HepG2 (cell line): ENCODE data around the gene ZNF674. TPM values are rescaled to one million over a fixed set of nuclear protein-coding genes. Genes with fewer than 3 reads are reported as not detected.

Source experiments
- ATAC-seq: fragments of 200-7000 bp; cut with Tn5 transposase; 3 replicates; pipeline ENCODE4 v1.9.1; 2020; ENCODE audit warnings: mild to moderate bottlenecking, moderate library complexity
- BruUV-seq: library from RNA; stranded (reverse); fragments of 400-500 nt; replicated peaks from 2 replicates; lab custom pipeline; 2021; lab: Mats Ljungman, UMichigan
- CTCF ChIA-PET: fragments of 300-600 bp; formaldehyde crosslinking; extraction: SDS; loops from one replicate; lab custom pipeline; 2021; ENCODE audit warnings: low total read pairs, inconsistent platforms, low intra/inter-chr PET ratio; lab: Yijun Ruan, JAX
- POLR2A ChIA-PET: fragments of 350-600 bp; sonication (Branson Sonifier 250); formaldehyde crosslinking; loops from one replicate; lab custom pipeline; 2020; ENCODE audit warnings: antibody characterized with exemption, inconsistent platforms; lab: Yijun Ruan, JAX
- DNase-seq: peaks from one replicate; pipeline ENCODE4 v3.0.0-alpha.2; 2015; ENCODE audit warnings: low spot score
- FAIRE-seq: peaks from 3 replicates; lab custom pipeline; 2011; peaks lifted over from hg19 to GRCh38; lab: Jason Lieb, UNC
- H2AFZ ChIP-seq: one replicate; pipeline ENCODE4 v1.6.1; 2011; ENCODE audit warnings: low read length, inconsistent platforms
- H3K27ac ChIP-seq: fragments of 300-600 bp; 3 replicates; pipeline ENCODE4 v1.8.0; 2011; ENCODE audit warnings: mixed run types, mild to moderate bottlenecking, mixed read lengths, low read length, inconsistent platforms; ENCODE audit not compliant: insufficient read depth; ENCODE audit errors: extremely low read length
- H3K27me3 ChIP-seq, 2 experiments: fragments of 200-600 bp in 1 of 2; 2 replicates in 1 of 2; 3 replicates in 1 of 2; pipeline versions ENCODE4 v1.6.0 to v1.8.0; 2011; ENCODE audit warnings: low read length in 2 of 2, mild to moderate bottlenecking in 2 of 2, moderate library complexity in 2 of 2, inconsistent platforms in 1 of 2; ENCODE audit not compliant: insufficient read depth in 2 of 2, control insufficient read depth in 1 of 2
- H3K36me3 ChIP-seq, 2 experiments: fragments of 200-600 bp in 1 of 2; replicated peaks in 1 of 2; 2 replicates in 1 of 2; 3 replicates in 1 of 2; pipeline versions ENCODE4 v1.5.1 to v1.8.0; 2011; ENCODE audit warnings: low read length in 2 of 2, inconsistent platforms in 1 of 2; ENCODE audit not compliant: insufficient read depth in 2 of 2, control insufficient read depth in 1 of 2
- H3K4me1 ChIP-seq: 2 replicates; pipeline ENCODE4 v1.5.1; 2012; ENCODE audit warnings: low read length, inconsistent platforms; ENCODE audit not compliant: insufficient read depth
- H3K4me2 ChIP-seq: 2 replicates; pipeline ENCODE4 v1.6.0; 2011; ENCODE audit warnings: low read depth, low read length, inconsistent platforms
- H3K4me3 ChIP-seq, 3 experiments: fragments of 200-600 bp in 1 of 3; sonication (generic), shearing (Covaris generic) in 1 of 3; replicated peaks in 1 of 3; 2 replicates each; pipeline ENCODE4 v1.5.1; 2011 to 2016; ENCODE audit warnings: low read length in 3 of 3, inconsistent platforms in 2 of 3, low read depth in 2 of 3, mild to moderate bottlenecking in 2 of 3, control low read depth in 1 of 3, mixed read lengths in 1 of 3; ENCODE audit not compliant: insufficient read depth in 1 of 3
- H3K79me2 ChIP-seq: one replicate; pipeline ENCODE4 v1.6.1; 2011; ENCODE audit warnings: low read length, inconsistent platforms; ENCODE audit not compliant: insufficient read depth
- H3K9ac ChIP-seq: 2 replicates; pipeline ENCODE4 v1.6.0; 2011; ENCODE audit warnings: mild to moderate bottlenecking, low read depth, low read length, inconsistent platforms; ENCODE audit not compliant: insufficient read depth
- H3K9me3 ChIP-seq: 2 replicates; pipeline ENCODE4 v1.5.1; 2012; ENCODE audit warnings: mild to moderate bottlenecking, low read length
- H4K20me1 ChIP-seq: 2 replicates; pipeline ENCODE4 v1.6.0; 2011; ENCODE audit warnings: inconsistent platforms, mild to moderate bottlenecking, low read length, moderate library complexity; ENCODE audit not compliant: insufficient read depth
- ATM ChIP-seq: fragments of 450-650 bp; IDR thresholded peaks from 2 replicates; pipeline ENCODE4 v1.7.1; 2017; ENCODE audit warnings: mild to moderate bottlenecking, borderline replicate concordance
- DR1 ChIP-seq: sonication (generic); formaldehyde crosslinking; IDR thresholded peaks from 2 replicates; pipeline ENCODE4 v1.8.0; 2021; ENCODE audit warnings: mild to moderate bottlenecking, missing genetic modification reagents, inconsistent platforms
- HNF4G ChIP-seq, 2 experiments: sonication (generic) in 1 of 2; formaldehyde crosslinking in 1 of 2; IDR thresholded peaks; 2 replicates each; pipeline versions ENCODE4 v1.4.0 to v1.6.1; 2011 to 2020; ENCODE audit warnings: borderline replicate concordance in 2 of 2, low read depth in 2 of 2, mild to moderate bottlenecking in 2 of 2, low read length in 1 of 2, missing genetic modification reagents in 1 of 2, moderate library complexity in 1 of 2
- IKZF1 ChIP-seq: fragments of 450-650 bp; IDR thresholded peaks from 2 replicates; pipeline ENCODE4 v1.7.1; 2016
- IRF9 ChIP-seq: sonication (generic); formaldehyde crosslinking; IDR thresholded peaks from 2 replicates; pipeline ENCODE4 v1.8.0; 2022; ENCODE audit warnings: missing genetic modification reagents, mild to moderate bottlenecking, borderline replicate concordance
- PPARG ChIP-seq: conservative IDR thresholded peaks from 2 replicates; pipeline ENCODE4 v1.6.1; 2016; ENCODE audit warnings: missing biosample characterization, missing genetic modification reagents
- RXRA ChIP-seq: sonication (generic); formaldehyde crosslinking; IDR thresholded peaks from 2 replicates; pipeline ENCODE4 v1.5.1; 2020; ENCODE audit warnings: missing genetic modification reagents
- SMYD3 ChIP-seq: sonication (generic); formaldehyde crosslinking; IDR thresholded peaks from 2 replicates; pipeline ENCODE4 v1.8.1; 2023; ENCODE audit warnings: mild to moderate bottlenecking, missing genetic modification reagents
- SP140L ChIP-seq: sonication (generic); formaldehyde crosslinking; IDR thresholded peaks from 2 replicates; pipeline ENCODE4 v1.4.0; 2020; ENCODE audit warnings: missing genetic modification reagents, borderline replicate concordance
- SP2 ChIP-seq: sonication (generic); formaldehyde crosslinking; IDR thresholded peaks from 2 replicates; pipeline ENCODE4 v1.5.1; 2020; ENCODE audit warnings: mild to moderate bottlenecking, missing genetic modification reagents
- SSRP1 ChIP-seq: IDR thresholded peaks from 2 replicates; pipeline ENCODE4 v1.6.1; 2016; ENCODE audit warnings: control low read depth
- ZFX ChIP-seq: sonication (generic); formaldehyde crosslinking; IDR thresholded peaks from 2 replicates; pipeline ENCODE4 v1.4.0; 2020; ENCODE audit warnings: mild to moderate bottlenecking, low read depth, missing genetic modification reagents, moderate library complexity
- ZNF232 ChIP-seq: sonication (generic); formaldehyde crosslinking; IDR thresholded peaks from 2 replicates; pipeline ENCODE4 v1.4.0; 2020; ENCODE audit warnings: missing genetic modification reagents, borderline replicate concordance
- ZNF33B ChIP-seq: sonication (generic); formaldehyde crosslinking; IDR thresholded peaks from 2 replicates; pipeline ENCODE4 v1.5.1; 2020; ENCODE audit warnings: mild to moderate bottlenecking, missing genetic modification reagents
- WGBS: methylation state at CpG from one replicate; pipeline ENCODE4 v1.1.6; 2017; ENCODE audit warnings: low lambda C conversion rate; 5-methylcytosine and 5-hydroxymethylcytosine counted together
- in situ Hi-C: cut with HindIII; loops from 2 replicates; pipeline ENCODE4 v1.10.0; 2017; ENCODE audit warnings: low pct_unique_long_range_greater_than_20kb; ENCODE audit not compliant: extremely low pct_ligation_motif_present
- intact Hi-C: fragments of 100-400 bp; cut with micrococcal nuclease; formaldehyde crosslinking; loops from one replicate; pipeline ENCODE4 v1.10.0; 2022; ENCODE audit not compliant: unreplicated experiment
- polyA plus RNA-seq, 8 experiments: library from polyadenylated mRNA; depleted of rRNA in 3 of 8; stranded (reverse) in 7 of 8; unstranded in 1 of 8; fragments of >200 nt; fragmentation: Illumina TruSeq in 4 of 8; extraction: Trizol in 4 of 8; gene quantifications; 2 replicates each; pipeline versions ENCODE4 v1.2.1 to v1.2.3, GENCODE V29; 2011 to 2016; ENCODE audit warnings: low read depth in 4 of 8, missing spikeins in 1 of 8, mixed read lengths in 1 of 8; ENCODE audit not compliant: insufficient read depth in 1 of 8
- total RNA-seq, 5 experiments: library from RNA; depleted of rRNA; stranded (reverse); fragments of >200 nt; fragmentation: Illumina TruSeq; extraction: Trizol; gene quantifications; 2 replicates each; pipeline ENCODE4 v1.2.3, GENCODE V29; 2016; ENCODE audit warnings: low read depth in 1 of 5
- TF ChIP-seq, protein P1 (sequence below): sonication (generic); formaldehyde crosslinking; IDR thresholded peaks from 2 replicates; pipeline ENCODE4 v1.4.0; 2020; ENCODE audit warnings: missing genetic modification reagents

ZNF674 gene
- total and polyA plus RNA-seq, 2 of the 13 experiments (the other 11 are each of a cell fraction or from before 2014, with no cell fraction given): 2.9 to 3.5 TPM

DNA sequence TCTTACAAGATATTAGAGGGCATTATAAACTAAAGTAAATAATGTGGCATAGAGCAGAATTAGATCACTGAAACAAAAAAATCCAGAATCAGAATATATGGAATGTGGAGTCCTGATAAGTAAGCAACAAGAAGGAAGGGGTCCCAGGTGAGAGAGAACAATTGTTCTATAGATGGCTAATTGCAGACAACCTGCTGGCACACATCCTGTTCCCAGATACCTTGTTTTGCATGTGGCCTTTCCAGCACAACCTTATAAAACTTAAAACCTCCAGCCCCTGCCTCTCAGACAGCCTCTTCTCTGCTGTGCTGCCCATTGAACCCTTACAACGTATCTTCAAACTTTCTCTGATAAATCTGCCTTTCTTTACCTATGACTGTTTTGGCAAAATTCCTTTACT lies 4.7 kb upstream of the ZNF674 start:
- BruUV-seq: no TSS peak
- H3K4me3 ChIP-seq: no peak overlapping the region
- WGBS: 100% methylated on average over 1 of the region's 1 CpG
- no peak for TF ChIP-seq ZFX (CRISPR knock-in tag)
- TF ChIP-seq ZNF33B (CRISPR knock-in tag): no peak
- no peak for TF ChIP-seq SMYD3
- TF ChIP-seq IRF9 (CRISPR knock-in tag): no peak
- TF ChIP-seq RXRA (CRISPR knock-in tag): no peak
- no peak for TF ChIP-seq SP2 (CRISPR knock-in tag)
- no peak for TF ChIP-seq DR1 (CRISPR knock-in tag)
- TF ChIP-seq, protein P1, sequence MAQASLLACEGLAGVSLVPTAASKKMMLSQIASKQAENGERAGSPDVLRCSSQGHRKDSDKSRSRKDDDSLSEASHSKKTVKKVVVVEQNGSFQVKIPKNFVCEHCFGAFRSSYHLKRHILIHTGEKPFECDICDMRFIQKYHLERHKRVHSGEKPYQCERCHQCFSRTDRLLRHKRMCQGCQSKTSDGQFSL (CRISPR knock-in tag): no peak
- no peak for TF ChIP-seq SP140L (CRISPR knock-in tag)
- no peak for TF ChIP-seq HNF4G (IDR thresholded peaks at IDR 0.05; ENCODE audit: borderline replicate concordance, low read depth, low read length)
- TF ChIP-seq HNF4G (CRISPR knock-in tag; IDR thresholded peaks at IDR 0.05; ENCODE audit: borderline replicate concordance, low read depth): no peak
- no peak for TF ChIP-seq ZNF232 (CRISPR knock-in tag)
- TF ChIP-seq PPARG (CRISPR knock-in tag): no peak
- TF ChIP-seq ATM: no peak
- TF ChIP-seq IKZF1: no peak
- TF ChIP-seq SSRP1 (CRISPR knock-in tag): no peak
- TF ChIP-seq, all 625 proteins: peak for 0
- peaks cover 29% of the 10 kb centered on the region for H3K79me2 ChIP-seq
- POLR2A ChIA-PET: no interaction called here
- CTCF ChIA-PET: no interaction called here
- H3K27me3 ChIP-seq: no peaks in the 10 kb centered on the region; a peak in 1 of 5 replicates
- in situ Hi-C loops (no loop called here), intact Hi-C loops (no loop called here)
- no peak overlapping the region for H2AFZ ChIP-seq
- DNase-seq: no peak
- no peak for ATAC-seq
- no peak overlapping the region for H3K27ac ChIP-seq
- H3K9me3 ChIP-seq: no peaks in the 10 kb centered on the region
- H3K9ac ChIP-seq: no peak overlapping the region
- H3K4me2 ChIP-seq: no peak overlapping the region
- no peak for FAIRE-seq
- H4K20me1 ChIP-seq: no peaks in the 10 kb centered on the region
- H3K36me3 ChIP-seq: no peaks in the 10 kb centered on the region
- H3K4me1 ChIP-seq: peaks cover 13% of the 10 kb centered on the region
